Stimulated activated CD4-positive, alpha-beta T cell treated with anti-CD3 and anti-CD28 coated beads, Interleukin-15, amount 100 ng/mL, for 24 hours (primary cell): ENCODE data around the gene NT5C.
"Not testable (repeated sequence)": the region's sequence is repeated elsewhere in the genome, so short reads cannot be mapped to it uniquely, and the experiment has no call there.

Experiments used
- DNase-seq: peaks from one replicate; pipeline ENCODE4 v3.0.0-alpha.2; 2020

Gene NT5C

GRCh38 chr17:75142236-75142971 lies 10.9 kb upstream of the NT5C start:
- no peak for DNase-seq

GRCh38 chr17:75138519-75138918 lies 7.0 kb upstream of the NT5C start:
- DNase-seq, result no peak

GRCh38 chr17:75137762-75138161 lies 6.2 kb upstream of the NT5C start:
- not testable (repeated sequence) for DNase-seq

GRCh38 chr17:75135946-75136345 lies 4.4 kb upstream of the NT5C start:
- DNase-seq, result no peak

GRCh38 chr17:75135452-75135851 lies 3.9 kb upstream of the NT5C start:
- no peak for DNase-seq

- DNase-seq, result not testable (repeated sequence)
Measured at GRCh38 chr17:75133607-75134347, 2.2 kb upstream of the NT5C start.

GRCh38 chr17:75133001-75133400 lies 1.5 kb upstream of the NT5C start:
- no peak for DNase-seq

- DNase-seq, result not testable (repeated sequence)
Measured at GRCh38 chr17:75132018-75133000, 767 bp upstream of the NT5C start.

GRCh38 chr17:75130632-75131277 lies 787 bp downstream of the NT5C start:
- DNase-seq, result peak; percentile 71

- DNase-seq, result no peak
Measured at GRCh38 chr17:75130059-75130631, 1.4 kb downstream of the NT5C start.

- DNase-seq, result no peak
Measured at GRCh38 chr17:75129576-75129975, 2.0 kb downstream of the NT5C start.

GRCh38 chr17:75128694-75129505 lies 2.6 kb downstream of the NT5C start:
- no peak for DNase-seq

- not testable (repeated sequence) for DNase-seq
Measured at GRCh38 chr17:75127936-75128335, 3.6 kb downstream of the NT5C start.

- DNase-seq, result no peak
Measured at GRCh38 chr17:75126954-75127353, 4.6 kb downstream of the NT5C start.

- no peak for DNase-seq
Measured at GRCh38 chr17:75125984-75126383, 5.6 kb downstream of the NT5C start.

GRCh38 chr17:75124819-75125162 lies 6.8 kb downstream of the NT5C start:
- DNase-seq, result no peak

- DNase-seq, result peak; percentile 80
Measured at GRCh38 chr17:75124041-75124818, 7.3 kb downstream of the NT5C start.

- DNase-seq, result no peak
Measured at GRCh38 chr17:75118307-75118706, 13.2 kb downstream of the NT5C start.

- DNase-seq, result no peak
Measured at GRCh38 chr17:75116737-75117136, 14.8 kb downstream of the NT5C start.

GRCh38 chr17:75115555-75115954 lies 16.0 kb downstream of the NT5C start:
- no peak for DNase-seq
